Activated T-cell treated with anti-CD3 and anti-CD28 coated beads for 1 hour (primary cell): ENCODE measurements around the gene KRTAP5-10.
"Not testable (repeated sequence)": the region's sequence is repeated elsewhere in the genome, so short reads cannot be mapped to it uniquely, and the experiment has no call there.

Experiments
- DNase-seq: peaks from one replicate; pipeline ENCODE4 v3.0.0-alpha.2; 2020; ENCODE audit warnings: low read depth

KRTAP5-10 gene

DNA sequence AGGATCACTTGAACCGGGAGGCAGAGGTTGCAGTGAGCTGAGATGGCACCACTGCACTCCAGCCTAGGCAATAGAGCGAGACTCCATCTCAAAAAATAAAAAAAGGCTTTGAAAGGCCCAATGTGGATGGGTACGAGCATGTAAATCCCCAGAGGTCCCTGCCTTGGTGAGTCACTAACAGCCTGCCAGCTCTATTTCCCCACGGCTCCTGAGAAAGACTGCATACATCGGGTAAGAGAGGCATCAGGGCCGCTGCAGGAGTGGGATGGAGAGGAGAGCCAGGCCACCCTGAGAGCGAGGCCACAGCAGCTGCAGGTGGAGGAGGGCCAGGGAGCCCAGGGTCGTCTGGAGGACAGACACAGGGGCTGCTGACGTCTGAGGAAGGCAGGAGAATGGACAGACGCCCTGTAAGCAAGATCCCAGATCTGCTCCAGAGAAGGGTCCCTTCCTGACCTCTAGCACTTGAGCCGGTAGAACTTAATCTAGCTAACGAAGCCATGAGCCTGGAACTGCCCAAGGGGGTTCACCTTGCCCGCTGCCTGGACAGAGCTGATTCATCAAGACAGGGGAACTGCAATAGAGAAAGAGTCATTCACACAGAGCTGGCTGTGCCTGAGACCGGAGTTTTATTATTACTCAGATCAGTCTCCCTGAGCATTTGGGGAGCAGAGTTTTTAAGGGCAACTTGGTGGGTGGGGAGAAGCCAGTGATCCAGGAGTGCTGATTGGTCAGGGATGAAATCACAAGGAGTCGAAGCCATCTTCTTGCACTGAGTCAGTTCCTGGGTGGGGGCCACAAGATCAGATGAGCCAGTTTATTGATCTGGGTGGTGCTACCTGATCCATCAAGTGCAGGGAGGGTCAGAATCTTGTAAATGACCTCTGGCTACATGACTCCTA, 22.2 kb upstream of the KRTAP5-10 start:
- no peak for DNase-seq

DNA sequence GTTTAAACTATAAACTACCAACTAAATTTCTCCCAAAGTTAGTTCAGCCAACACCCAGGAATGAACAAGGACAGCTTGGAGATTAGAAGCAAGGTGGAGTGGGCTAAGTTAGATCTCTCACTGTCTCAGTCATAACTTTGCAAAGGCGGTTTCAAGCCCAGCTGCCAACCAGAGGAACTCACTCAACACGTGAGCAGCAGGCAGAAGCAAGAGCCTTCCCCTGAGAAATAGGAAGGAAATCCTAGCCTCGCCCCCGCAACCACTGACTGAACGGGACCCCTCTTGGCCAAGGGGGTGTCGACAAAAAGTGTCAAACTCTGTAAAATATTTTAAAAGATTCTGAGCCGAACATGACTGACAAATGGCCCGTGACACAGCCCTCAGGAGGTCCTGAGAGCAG, 21.5 kb upstream of the KRTAP5-10 start:
- no peak for DNase-seq

DNA sequence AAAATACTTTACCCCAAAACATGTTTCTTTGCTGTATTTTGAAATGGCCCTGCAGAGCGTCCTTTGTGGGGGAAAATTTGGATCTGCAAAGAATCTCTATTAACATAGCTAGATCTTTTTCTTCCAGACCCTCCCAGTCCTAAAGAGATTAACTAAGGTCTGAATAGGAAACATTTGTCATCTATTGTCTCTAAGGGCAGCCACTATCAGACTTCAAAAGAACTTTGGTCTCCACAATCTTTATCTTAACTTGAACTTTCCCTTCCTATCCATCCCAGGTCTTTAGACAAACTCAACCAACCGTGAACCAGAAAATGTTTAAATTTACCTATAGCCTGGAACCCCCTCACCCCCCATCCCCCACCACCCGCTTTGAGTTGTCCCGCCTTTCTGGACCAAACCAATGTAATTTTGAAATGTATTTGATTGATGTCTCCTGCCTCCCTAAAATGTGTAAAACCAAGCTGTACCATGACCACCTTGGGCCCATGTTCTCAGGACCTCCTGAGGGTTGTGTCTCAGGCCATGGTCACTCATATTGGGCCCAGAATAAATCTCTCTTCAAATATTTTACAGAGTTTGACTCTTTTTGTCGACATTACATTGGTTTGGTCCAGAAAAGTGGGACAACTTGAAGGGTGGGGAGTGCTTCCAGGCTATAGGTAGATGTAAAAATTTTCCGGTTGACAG, 20.7 kb upstream of the KRTAP5-10 start:
- no peak for DNase-seq

DNA sequence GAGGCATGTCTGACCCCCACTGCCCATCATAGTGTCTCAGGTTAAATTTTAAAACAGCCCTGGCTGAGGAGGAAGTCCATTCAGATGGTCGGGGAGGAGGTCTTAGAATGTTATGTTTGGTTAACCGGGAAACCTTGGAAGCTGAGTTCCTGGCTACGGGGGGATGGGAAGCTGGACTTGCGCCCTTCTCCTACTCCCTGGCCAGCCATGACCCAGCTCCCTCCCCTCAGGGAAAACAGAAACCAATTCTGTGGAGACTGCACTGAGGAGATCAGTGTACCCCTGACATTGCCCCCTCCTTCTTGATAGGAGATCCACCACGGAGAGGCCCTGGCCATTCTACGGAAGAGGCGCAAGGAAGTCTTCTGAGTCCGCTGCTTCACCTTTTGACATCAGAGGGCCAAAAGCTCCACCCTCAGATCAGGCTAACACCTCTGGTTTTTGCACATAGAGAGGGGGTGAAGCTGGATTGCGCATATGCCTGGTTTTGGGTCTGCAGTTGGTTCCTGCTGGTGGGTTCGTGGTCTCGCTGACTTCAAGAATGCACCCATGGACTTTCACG, 19.9 kb upstream of the KRTAP5-10 start:
- no peak for DNase-seq

DNA sequence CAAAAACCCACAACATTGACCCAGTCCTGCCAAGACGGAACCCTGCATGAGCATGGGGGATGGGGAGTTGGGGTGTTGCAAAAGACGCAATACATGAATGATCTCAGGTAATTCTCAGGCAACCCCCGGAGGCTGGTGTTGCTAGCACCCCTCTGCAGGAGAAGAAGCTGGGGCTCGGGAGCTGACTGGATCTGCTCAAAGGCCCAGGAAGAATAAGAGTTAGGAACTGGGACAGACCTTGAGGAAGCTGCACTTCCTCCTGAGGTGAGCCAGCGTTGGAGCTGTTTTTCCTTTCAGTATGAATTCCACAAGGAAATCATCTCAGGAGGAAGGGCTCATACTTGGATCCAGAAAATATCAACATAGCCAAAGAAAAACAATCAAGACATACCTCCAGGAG, 17.2 kb upstream of the KRTAP5-10 start, which contains the start of gene KRTAP5-9:
Gene KRTAP5-9, plus strand, starts transcription at position 301 of the 400 bp plus-strand sequence. CDS start 238 bp downstream, outside the sequence.
- no peak for DNase-seq

DNA sequence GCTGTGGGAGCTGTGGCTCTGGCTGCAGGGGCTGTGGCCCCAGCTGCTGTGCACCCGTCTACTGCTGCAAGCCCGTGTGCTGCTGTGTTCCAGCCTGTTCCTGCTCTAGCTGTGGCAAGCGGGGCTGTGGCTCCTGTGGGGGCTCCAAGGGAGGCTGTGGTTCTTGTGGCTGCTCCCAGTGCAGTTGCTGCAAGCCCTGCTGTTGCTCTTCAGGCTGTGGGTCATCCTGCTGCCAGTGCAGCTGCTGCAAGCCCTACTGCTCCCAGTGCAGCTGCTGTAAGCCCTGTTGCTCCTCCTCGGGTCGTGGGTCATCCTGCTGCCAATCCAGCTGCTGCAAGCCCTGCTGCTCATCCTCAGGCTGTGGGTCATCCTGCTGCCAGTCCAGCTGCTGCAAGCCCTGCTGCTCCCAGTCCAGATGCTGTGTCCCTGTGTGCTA, 16.6 kb upstream of the KRTAP5-10 start:
- no peak for DNase-seq

DNA sequence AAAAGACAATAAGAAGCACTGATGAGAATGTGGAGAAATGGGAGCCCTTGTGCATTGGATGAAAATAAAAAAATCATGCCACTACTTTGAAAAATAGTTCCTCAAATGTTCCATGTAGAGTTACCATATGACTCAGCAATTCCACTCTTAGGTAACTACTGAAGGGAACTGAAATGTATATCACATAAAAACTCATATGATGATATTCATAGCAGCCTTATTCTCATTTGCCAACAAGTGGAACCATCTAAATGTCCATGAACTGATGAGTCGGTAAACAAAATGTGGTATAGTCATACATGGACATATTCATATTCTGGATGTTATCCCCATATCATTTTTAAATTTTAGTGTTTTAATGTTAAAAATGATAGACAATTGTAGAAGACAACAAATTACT, 13.7 kb upstream of the KRTAP5-10 start:
- DNase-seq: no peak

DNA sequence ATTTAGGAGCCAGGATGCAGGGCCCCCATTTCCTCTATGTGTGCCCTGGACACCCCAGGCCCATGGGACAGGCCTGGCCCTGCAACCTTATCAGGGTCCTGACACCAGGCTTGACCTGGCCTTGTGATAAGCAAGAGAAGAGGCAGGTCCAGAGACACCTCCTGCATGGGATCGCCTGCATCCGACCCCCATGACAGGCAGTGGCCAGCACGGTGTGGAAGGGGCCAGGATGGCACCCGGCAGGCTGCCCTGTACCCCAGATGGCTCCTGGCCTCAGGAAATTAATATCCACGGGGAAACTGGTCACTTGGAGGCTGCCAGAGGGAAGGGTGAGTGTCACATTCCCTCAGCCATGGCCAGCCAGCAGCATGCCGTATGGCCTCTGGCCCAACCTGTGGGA, 10.4 kb upstream of the KRTAP5-10 start:
- DNase-seq: no peak

DNA sequence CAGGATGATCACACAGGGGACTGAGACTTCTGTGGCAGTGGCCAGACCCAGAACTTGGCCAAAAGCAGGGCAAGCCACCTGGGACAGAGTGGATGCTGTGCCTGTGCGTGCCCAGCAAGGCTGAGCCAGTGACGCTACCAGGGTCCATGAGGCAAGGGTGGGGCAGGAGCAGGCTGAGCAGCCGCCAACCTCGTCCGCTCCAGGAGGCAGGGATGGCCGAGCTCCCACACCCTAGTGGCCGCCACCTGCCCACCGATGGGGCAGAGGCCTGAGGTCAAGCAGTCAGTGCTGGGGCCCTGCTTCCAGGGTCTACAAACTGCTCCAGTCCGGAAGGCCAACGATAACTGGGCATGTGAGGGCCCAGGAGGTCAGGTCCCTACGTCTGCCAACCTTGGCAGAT, 9.9 kb upstream of the KRTAP5-10 start:
- DNase-seq: no peak

DNA sequence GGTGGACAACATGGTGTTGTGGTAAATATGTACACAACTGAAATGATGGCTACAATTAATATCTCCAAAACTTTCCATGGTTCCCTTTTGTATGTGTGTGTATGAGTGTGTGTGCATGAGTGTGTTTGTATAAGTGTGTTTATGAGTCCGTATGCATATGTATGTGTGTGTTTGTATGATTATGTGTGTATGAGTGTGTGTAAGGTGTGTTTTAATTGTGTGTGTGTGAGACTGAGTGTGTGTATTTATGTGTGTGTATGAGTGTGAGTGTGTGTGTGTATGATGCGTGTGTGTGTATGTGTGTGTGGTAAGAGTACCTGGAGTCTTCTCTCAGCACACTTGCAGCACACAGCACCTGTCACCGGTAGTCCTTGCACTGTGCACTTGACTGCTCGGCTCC, 9.3 kb upstream of the KRTAP5-10 start:
- no peak for DNase-seq

DNA sequence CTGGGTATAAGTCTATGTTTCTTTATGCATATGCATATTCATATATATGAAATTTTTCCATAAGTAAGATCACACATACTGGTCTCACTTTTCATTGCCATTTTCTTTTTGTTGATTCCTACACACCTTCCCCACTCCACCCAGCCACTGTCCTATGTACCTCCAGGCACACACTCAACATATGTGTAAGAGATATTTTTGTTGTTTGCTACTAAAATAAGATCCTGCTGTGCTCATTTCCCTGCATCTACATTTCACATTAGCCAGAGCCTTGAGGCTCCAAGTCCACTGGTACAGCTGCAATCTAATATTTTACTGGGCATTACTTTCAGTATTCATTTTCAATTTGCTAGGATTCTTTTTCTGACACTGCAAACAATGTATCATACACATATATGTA, 8.1 kb upstream of the KRTAP5-10 start:
- no peak for DNase-seq

DNA sequence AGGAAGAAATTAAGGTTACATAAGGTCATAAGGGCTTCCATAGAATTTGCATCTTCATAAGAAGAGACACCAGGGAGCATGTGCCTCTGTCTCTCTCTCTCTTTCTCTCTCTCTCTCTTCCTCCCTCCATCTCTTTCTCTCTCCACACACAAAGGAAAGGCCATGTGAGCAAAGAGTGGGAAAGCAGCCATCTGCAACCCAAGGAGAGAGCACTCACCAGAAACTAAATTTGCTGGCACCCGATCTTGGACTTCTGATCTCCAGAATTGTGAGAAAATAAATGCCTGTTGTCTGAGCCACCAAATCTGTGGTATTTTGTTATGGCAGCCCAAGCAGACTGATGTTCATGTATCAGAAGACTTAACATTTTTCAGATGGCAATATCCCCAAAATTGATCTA, 6.4 kb upstream of the KRTAP5-10 start:
- DNase-seq: no peak

DNA sequence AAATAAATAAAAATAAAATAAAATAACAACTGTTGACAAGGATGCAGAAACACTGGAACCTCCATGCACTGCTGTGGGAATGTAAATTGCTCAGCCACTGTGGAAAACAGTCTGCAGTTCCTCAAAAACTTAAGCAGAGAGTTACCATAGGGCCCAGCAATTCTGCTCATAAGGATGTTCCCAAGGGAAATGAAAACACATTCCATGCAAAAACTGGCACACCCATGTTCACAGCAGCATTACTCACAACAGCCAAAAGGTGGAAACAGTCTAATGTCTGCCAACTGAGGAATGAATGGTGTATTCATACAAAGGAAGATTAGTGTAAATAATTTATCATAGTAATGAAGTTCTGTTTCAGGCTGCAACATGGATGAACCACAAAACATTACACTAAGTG, 3.2 kb upstream of the KRTAP5-10 start:
- no peak for DNase-seq

DNA sequence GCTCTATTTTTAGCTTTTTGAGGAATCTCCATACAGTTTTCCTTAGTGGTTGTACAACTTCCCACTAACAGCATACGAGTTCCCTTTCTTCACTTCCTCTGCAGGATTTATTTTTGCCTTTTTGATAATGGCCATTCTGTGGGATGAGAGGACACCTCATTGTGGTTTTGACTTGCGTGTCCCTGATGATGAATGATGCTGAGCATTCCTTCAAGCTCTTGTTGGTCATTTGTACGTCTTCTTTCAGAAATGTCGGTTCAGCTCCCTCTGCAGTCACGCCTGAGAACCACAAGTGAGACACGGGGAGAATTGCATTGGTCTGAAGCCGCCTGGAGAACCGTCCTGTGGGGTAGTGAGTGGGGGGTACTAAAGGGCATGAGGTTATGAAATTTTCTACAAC, 2.0 kb upstream of the KRTAP5-10 start:
- no peak for DNase-seq

DNA sequence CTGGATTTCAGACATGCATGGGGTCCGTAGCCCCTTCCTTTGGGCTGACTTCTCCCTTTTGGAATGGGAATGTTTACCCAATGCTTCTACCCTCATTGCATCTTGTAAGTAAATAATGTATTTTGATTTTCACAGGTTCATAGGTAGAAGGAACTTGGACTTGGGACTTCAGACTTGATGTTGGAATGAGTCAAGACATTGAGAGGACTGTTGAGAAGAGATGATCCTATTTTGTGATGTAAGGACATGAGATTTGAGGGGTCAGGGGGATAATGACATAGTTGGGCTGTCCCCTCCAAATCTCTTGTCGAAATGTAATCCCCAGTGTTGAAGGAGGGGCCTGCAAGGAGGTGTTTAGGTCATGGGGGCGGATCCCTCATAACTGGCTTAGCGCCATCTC, 933 bp upstream of the KRTAP5-10 start:
- DNase-seq: no peak

DNA sequence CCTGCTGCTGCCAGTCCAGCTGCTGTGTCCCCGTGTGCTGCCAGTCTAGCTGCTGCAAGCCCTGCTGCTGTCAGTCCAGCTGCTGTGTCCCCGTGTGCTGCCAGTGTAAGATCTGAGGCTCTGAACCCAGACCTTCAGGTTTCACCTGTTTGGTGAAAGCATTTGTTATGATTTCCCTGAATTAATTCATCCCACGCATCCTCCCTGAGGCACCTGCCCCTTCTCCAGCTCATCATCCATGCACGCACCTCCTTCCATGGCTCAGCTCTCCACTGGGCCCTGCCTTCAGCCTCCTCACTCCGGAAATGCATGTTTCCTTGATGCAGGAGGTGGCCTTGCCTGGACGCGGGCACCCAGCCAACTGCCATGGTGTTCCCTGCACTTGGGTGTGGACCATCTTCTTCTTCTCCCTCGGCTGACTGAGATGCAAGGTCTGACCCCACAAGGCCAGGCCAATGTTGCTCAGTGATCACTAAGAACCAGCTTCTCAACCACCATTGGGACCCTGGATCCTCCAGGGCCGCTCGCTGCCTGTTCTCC, 788 bp downstream of the KRTAP5-10 start:
- no peak for DNase-seq

DNA sequence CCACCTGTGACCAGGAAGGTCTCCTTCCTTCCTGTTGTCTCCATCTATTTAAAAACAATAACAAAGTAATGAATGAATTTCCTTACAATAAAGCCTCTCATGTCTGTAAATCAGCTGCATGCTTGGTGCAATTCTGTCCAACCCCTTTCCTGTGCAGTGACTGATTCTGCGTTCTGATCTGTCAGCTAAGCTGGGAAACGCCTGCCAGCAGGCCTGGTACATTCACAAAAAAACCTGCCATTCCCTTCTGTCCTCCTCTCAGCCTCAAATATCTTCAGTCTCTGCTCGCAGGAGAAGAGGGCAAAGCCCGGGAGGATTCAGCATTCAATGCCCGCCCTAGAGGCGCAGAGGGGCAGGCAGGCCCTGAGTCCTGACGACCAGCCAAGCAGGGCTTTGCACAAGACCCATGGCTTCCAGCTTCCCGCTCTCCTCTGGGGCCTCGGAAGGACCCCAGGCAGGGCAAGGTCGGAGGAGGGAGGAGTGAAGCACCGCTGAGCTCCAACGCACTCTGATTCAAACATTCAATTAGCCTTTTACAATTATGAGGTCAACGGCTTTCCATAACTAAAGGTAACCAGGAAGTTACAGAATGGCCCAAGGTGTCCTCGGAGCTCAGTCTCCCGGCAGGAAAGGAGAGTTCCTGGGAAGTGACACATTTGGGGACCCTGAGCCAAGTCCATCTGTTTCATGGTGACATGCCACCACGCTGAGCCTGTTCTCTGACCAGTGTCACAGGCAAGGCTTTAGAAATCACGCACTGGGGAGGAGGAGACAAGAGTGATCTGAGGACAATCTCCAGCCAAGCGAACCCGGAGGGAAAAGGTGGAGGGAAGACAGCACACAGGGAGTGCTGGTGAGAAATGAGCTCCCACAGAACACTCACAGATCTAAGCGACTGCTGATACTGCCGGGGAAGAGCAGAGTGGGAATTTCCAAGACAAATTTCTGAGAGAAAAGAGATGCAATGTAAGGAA, 1.6 kb downstream of the KRTAP5-10 start:
- not testable (repeated sequence) for DNase-seq

DNA sequence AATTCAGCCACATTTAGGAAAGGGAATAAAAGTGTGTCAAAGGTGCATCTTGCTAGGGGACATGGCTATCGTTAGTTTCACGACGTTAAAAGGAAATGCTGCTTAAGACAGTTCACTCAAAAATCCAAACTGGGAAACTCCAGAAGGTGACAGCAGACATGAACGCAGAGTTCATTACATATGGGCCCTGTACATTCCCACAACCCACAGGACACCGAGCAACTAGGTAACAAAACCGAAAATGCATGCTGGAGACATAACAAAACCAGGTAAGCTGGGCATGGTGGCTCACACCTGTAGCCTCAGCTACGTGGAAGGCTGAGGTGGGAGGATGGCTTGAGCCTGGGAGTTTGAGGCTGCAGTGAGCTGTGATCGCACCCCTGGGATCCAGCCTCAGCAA, 2.3 kb downstream of the KRTAP5-10 start:
- not testable (repeated sequence) for DNase-seq

DNA sequence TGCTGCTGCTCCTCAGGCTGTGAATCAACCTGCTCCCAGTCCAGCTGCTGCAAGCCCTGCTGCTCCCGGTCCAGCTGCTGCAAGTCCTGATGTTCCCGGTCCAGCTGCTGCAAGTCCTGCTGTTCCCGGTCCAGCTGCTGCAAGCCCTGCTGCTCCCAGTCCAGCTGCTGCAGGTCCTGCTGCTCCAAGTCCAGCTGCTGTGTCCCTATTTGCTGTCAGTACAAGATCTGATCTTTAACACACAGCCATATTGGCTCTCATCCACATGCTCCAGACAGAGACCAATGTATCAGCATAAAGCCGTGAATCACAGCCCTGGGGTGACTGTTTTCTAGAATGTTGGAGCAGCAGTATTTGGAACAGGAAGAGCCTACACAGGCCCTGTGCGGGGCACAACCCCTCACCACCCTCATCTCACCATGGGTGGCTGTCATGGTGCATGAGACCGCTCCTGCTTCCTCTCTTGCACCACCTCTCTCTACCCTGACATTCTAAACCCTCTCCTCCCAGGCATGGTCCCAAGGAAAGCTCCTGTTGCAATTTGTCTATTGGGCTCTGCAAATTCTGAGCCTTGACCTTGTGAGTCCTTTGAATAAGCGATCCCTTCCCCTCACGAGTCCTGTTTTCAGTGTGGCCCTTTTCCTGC, 3.5 kb downstream of the KRTAP5-10 start:
- no peak for DNase-seq

DNA sequence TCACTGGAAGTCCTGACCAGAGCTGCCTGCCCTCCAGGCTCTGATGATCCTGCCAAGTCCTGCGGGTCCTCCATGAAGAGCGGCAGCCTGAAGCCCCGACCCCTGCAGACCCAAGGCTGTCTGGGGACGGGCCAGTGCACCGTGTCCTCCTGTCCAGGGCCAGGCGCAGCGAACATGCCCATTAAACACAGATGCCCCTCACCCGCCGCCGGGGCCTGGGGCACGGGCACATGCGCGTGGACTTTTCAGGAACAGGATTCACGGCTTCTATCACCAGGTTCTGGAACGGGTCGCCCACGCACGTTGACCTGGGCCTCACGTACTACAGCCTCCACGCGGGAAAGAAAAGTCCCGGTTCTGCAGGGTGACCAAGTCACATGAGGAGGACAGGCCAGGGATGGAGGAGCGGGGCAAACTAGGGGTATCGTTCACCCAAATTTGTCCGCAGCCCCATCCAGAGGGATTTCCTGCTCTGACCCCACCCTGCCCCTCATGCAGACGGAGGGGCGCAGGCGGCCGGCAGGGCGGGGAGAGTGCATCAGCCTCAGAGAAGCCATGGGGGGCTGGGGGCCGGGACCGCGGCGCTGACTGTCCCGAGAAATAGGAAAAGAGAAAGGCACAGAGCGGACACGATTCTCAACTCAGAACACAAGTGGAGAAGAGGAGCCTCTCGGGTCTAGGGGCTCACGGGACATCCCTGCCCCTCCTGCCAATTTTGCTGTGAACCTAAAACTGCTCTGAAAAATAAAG, 5.9 kb downstream of the KRTAP5-10 start:
- not testable (repeated sequence) for DNase-seq
